Measurements from ENCODE around the gene DNAJC4.

- TF ChIP-seq CTCF (IDR thresholded peaks at IDR 0.05; ENCODE audit: poor library complexity, severe bottlenecking) (no peak), EP300 (conservative IDR thresholded peaks at IDR 0.05; ENCODE audit: poor library complexity, severe bottlenecking) (no peak), EZH2 (IDR thresholded peaks at IDR 0.05; ENCODE audit: borderline replicate concordance, insufficient read depth, low read length, poor library complexity, severe bottlenecking) (no peak), TAF1 (IDR thresholded peaks at IDR 0.05; ENCODE audit: low read depth) (no peak), REST (IDR thresholded peaks at IDR 0.05; ENCODE audit: borderline replicate concordance) (no peak), RAD21 (conservative IDR thresholded peaks at IDR 0.05) (no peak), POLR2AphosphoS5 (IDR thresholded peaks at IDR 0.05) (no peak), SMC3 (conservative IDR thresholded peaks at IDR 0.05; ENCODE audit: poor library complexity) (no peak), MXI1 (conservative IDR thresholded peaks at IDR 0.05; ENCODE audit: poor library complexity, severe bottlenecking) (no peak)
Observed at GRCh38 chr11:64266339-64266738, 36.0 kb downstream of the DNAJC4 start.

Measured in neural cell (in vitro differentiated cells).